D721Med (cell line): ENCODE measurements around the gene BCL7A.

Experiments used
- DNase-seq: peaks from one replicate; pipeline ENCODE4 v3.0.0; 2011; ENCODE audit warnings: low spot score; ENCODE audit not compliant: insufficient read length
- FAIRE-seq: peaks from 2 replicates; lab custom pipeline; 2011; peaks lifted over from hg19 to GRCh38; lab: Jason Lieb, UNC
- TF ChIP-seq, protein P1 (sequence below): IDR thresholded peaks from 2 replicates; pipeline ENCODE4 v1.5.1; 2012; ENCODE audit warnings: mild to moderate bottlenecking, control low read depth; ENCODE audit not compliant: insufficient read depth; ENCODE audit errors: missing control alignments

Gene BCL7A

GRCh38 chr12:122029620-122030423, 8.1 kb downstream of the BCL7A start:
- FAIRE-seq (no peak), DNase-seq (no peak)
- TF ChIP-seq, protein P1, sequence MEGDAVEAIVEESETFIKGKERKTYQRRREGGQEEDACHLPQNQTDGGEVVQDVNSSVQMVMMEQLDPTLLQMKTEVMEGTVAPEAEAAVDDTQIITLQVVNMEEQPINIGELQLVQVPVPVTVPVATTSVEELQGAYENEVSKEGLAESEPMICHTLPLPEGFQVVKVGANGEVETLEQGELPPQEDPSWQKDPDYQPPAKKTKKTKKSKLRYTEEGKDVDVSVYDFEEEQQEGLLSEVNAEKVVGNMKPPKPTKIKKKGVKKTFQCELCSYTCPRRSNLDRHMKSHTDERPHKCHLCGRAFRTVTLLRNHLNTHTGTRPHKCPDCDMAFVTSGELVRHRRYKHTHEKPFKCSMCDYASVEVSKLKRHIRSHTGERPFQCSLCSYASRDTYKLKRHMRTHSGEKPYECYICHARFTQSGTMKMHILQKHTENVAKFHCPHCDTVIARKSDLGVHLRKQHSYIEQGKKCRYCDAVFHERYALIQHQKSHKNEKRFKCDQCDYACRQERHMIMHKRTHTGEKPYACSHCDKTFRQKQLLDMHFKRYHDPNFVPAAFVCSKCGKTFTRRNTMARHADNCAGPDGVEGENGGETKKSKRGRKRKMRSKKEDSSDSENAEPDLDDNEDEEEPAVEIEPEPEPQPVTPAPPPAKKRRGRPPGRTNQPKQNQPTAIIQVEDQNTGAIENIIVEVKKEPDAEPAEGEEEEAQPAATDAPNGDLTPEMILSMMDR: no peak

DNA sequence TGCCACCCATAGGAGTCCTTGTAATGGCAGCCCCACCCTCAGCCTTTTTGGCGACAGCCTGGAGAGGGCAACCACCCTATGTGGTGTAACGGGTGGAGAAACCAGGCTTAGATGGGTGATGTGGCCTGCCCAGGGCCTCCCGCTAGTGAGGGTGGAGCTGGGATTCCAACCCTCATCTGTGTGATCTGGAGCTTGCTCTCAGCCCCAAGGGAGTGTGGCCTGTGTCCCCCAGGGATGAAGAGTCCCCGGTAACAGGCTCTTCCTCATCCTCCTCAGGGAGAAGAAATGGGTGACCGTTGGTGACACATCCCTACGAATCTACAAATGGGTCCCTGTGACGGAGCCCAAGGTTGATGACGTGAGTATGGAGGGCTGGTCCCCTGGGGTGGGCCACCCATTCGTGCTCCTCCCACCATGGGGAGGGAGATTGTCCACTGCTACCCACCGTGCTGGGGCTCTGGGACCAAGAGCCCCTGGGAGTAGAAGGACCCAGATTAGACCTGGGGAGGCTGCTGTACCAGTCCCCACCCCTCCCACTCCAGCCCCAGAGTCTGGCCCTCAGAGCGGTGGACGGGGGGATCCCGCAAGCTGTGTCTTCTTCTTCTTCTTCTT, 8.8 kb downstream of the BCL7A start:
- no peak for FAIRE-seq
- no peak for DNase-seq
- TF ChIP-seq, protein P1: no peak

DNA sequence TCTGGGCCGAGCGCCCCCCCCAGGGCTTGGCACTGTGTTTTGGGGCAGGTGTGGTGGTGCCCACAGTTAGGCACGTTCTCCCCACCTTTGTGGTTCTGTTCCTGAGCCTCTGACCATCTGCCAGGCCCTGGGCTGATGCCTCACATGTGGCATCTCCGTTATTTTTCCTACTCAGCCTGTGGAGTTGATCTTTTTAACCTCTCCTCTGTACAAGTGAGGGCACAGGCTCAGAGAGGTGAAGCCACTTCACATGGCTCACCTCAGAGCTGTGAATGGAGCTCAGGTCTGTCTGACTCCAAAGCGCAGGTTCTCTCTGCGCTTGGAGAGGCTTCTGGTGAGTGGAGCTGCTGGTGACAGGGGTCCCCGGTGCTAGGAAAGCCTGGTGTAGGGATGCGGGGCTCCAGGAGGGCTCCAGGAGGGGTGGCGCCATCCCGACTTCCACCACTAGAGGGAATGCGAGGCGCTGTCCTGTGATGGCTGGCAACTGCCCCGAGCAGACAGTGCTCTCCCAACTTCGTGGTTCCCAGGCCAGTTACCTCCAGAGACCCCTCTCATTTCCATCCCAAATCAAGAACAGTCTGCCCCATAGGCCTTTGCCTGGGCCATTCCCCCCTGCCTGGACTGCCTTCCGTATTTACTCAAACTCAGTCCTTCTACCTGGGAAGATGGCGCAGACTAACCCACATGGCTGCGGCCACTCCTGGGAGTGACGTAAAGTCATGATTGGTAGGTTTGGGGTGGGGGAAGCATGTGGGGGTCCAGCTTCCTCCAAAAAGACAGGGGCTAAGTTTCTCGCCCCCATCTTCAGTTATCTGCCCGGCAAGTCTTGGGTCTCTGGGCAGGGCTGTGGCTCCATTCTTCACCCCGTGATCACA, 9.9 kb downstream of the BCL7A start:
- no peak for DNase-seq
- TF ChIP-seq, protein P1: peak; percentile 53
- FAIRE-seq: no peak

- TF ChIP-seq, protein P1: no peak
- FAIRE-seq (no peak), DNase-seq (no peak)
These were observed 10.9 kb downstream of the BCL7A start for GRCh38 chr12:122032580-122032979.

- DNase-seq (no peak), FAIRE-seq (no peak)
- TF ChIP-seq, protein P1: no peak
These were observed 13.6 kb downstream of the BCL7A start for GRCh38 chr12:122035292-122035691.

DNA sequence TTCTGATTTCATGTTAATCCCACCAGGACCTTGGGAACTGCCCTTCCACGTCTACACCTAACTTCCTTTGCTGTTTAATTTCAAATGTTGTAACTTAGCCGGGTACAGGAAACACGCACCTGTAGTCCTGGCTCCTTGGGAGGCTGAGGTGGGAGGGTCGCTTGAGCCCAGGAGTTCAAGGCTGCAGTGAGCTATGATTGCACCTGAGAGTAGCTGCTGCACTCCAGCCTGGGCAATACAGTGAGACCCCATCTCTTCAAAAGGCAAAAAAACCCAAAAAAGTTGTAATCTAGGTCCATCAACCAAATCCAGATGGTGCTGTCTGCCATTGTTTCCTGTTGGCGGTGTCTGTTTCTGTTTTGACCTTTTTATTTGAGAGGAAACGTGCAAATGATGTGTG, 14.5 kb downstream of the BCL7A start:
- no peak for FAIRE-seq

More for the DNA sequence above, 14.5 kb downstream of the BCL7A start:
- no peak for DNase-seq
- TF ChIP-seq, protein P1: no peak
